Effector memory CD4-positive, alpha-beta T cell (primary cell): ENCODE results near the gene KCNJ5.

Experiments used
- DNase-seq, 3 donors: peaks; one replicate each; pipeline ENCODE4 v3.0.0-alpha.2; 2020
- H3K27ac ChIP-seq: 2 replicates; pipeline ENCODE4 v1.7.0; 2013; ENCODE audit warnings: mild to moderate bottlenecking, low read length, moderate library complexity; ENCODE audit not compliant: insufficient read depth, poor library complexity, severe bottlenecking
- H3K27me3 ChIP-seq: replicated peaks from 2 replicates; pipeline ENCODE4 v1.7.0; 2013; ENCODE audit warnings: mild to moderate bottlenecking, low read length; ENCODE audit not compliant: insufficient read depth, control insufficient read depth, poor library complexity, severe bottlenecking
- H3K36me3 ChIP-seq: 2 replicates; pipeline ENCODE4 v1.7.0; 2013; ENCODE audit warnings: mild to moderate bottlenecking, low read length, moderate library complexity; ENCODE audit not compliant: control insufficient read depth, insufficient read depth
- H3K4me1 ChIP-seq: 2 replicates; pipeline ENCODE4 v1.7.0; 2013; ENCODE audit warnings: low read length, mild to moderate bottlenecking; ENCODE audit not compliant: control insufficient read depth, insufficient read depth, poor library complexity, severe bottlenecking
- H3K4me3 ChIP-seq: 2 replicates; pipeline ENCODE4 v1.7.0; 2013; ENCODE audit warnings: low read length, low read depth, mild to moderate bottlenecking; ENCODE audit not compliant: insufficient read depth, poor library complexity, severe bottlenecking
- H3K9me3 ChIP-seq: 2 replicates; pipeline ENCODE4 v1.7.0; 2013; ENCODE audit warnings: mild to moderate bottlenecking, low read length, moderate library complexity; ENCODE audit not compliant: control insufficient read depth

Gene KCNJ5

GRCh38 chr11:128894685-128895084, 3.5 kb downstream of the KCNJ5 start:
- peaks cover 7% of the 10 kb centered on the region for H3K4me1 ChIP-seq
- H3K4me3 ChIP-seq: no peak overlapping the region
- H3K36me3 ChIP-seq: no peaks in the 10 kb centered on the region
- H3K27me3 ChIP-seq: peaks cover 16% of the 10 kb centered on the region
- H3K27ac ChIP-seq: no peak overlapping the region
- no peak for DNase-seq
- no peaks in the 10 kb centered on the region for H3K9me3 ChIP-seq

GRCh38 chr11:128895526-128895925, 4.4 kb downstream of the KCNJ5 start:
- no peak for DNase-seq
- Histone ChIP-seq H3K27ac (no peak overlapping the region), H3K4me3 (no peak overlapping the region), H3K27me3 (peaks cover 7% of the 10 kb centered on the region), H3K4me1 (peaks cover 2% of the 10 kb centered on the region), H3K9me3 (no peaks in the 10 kb centered on the region), H3K36me3 (no peaks in the 10 kb centered on the region)

GRCh38 chr11:128896356-128896755, 5.2 kb downstream of the KCNJ5 start:
- Histone ChIP-seq H3K9me3 (no peaks in the 10 kb centered on the region), H3K4me1 (no peaks in the 10 kb centered on the region), H3K36me3 (no peaks in the 10 kb centered on the region), H3K27ac (no peak overlapping the region), H3K27me3 (peaks cover 2% of the 10 kb centered on the region), H3K4me3 (no peak overlapping the region)
- DNase-seq: no peak

- Histone ChIP-seq H3K27me3 (no peaks in the 10 kb centered on the region), H3K4me1 (no peaks in the 10 kb centered on the region), H3K27ac (no peak overlapping the region), H3K36me3 (no peaks in the 10 kb centered on the region), H3K9me3 (no peaks in the 10 kb centered on the region), H3K4me3 (no peak overlapping the region)
- no peak for DNase-seq
These were observed 6.7 kb downstream of the KCNJ5 start for GRCh38 chr11:128897826-128898225.

GRCh38 chr11:128898580-128899344, 7.6 kb downstream of the KCNJ5 start:
- H3K27ac ChIP-seq: no peak overlapping the region
- no peaks in the 10 kb centered on the region for H3K9me3 ChIP-seq
- no peaks in the 10 kb centered on the region for H3K27me3 ChIP-seq
- DNase-seq: no peak
- H3K36me3 ChIP-seq: no peaks in the 10 kb centered on the region
- no peaks in the 10 kb centered on the region for H3K4me1 ChIP-seq
- no peak overlapping the region for H3K4me3 ChIP-seq

- H3K36me3 ChIP-seq: no peaks in the 10 kb centered on the region
- H3K4me3 ChIP-seq: no peak overlapping the region
- H3K9me3 ChIP-seq: no peaks in the 10 kb centered on the region
- peaks cover 3% of the 10 kb centered on the region for H3K27me3 ChIP-seq
- peaks cover 3% of the 10 kb centered on the region for H3K4me1 ChIP-seq
- DNase-seq: no peak
- no peak overlapping the region for H3K27ac ChIP-seq
These were observed 9.3 kb downstream of the KCNJ5 start for GRCh38 chr11:128900468-128900867.

- H3K27me3 ChIP-seq: peaks cover 3% of the 10 kb centered on the region
- no peak overlapping the region for H3K4me3 ChIP-seq
- H3K36me3 ChIP-seq: no peaks in the 10 kb centered on the region
- DNase-seq: no peak
- no peaks in the 10 kb centered on the region for H3K9me3 ChIP-seq
- H3K4me1 ChIP-seq: peaks cover 8% of the 10 kb centered on the region
- no peak overlapping the region for H3K27ac ChIP-seq
These were observed 10.7 kb downstream of the KCNJ5 start for GRCh38 chr11:128901653-128902514.

- no peaks in the 10 kb centered on the region for H3K9me3 ChIP-seq
- no peak overlapping the region for H3K27ac ChIP-seq
- peaks cover 3% of the 10 kb centered on the region for H3K27me3 ChIP-seq
- H3K4me3 ChIP-seq: no peak overlapping the region
- no peak for DNase-seq
- no peaks in the 10 kb centered on the region for H3K36me3 ChIP-seq
- peaks cover 8% of the 10 kb centered on the region for H3K4me1 ChIP-seq
These were observed 11.4 kb downstream of the KCNJ5 start for GRCh38 chr11:128902515-128903066.

GRCh38 chr11:128903248-128904061, 12.3 kb downstream of the KCNJ5 start:
- peaks cover 3% of the 10 kb centered on the region for H3K27me3 ChIP-seq
- no peak overlapping the region for H3K4me3 ChIP-seq
- no peak for DNase-seq
- peaks cover 8% of the 10 kb centered on the region for H3K4me1 ChIP-seq
- no peak overlapping the region for H3K27ac ChIP-seq
- no peaks in the 10 kb centered on the region for H3K36me3 ChIP-seq
- H3K9me3 ChIP-seq: no peaks in the 10 kb centered on the region
